ENCODE results near the gene ZNF552.
"Not testable (repeated sequence)": the region's sequence is repeated elsewhere in the genome, so short reads cannot be mapped to it uniquely, and the experiment has no call there.

DNA sequence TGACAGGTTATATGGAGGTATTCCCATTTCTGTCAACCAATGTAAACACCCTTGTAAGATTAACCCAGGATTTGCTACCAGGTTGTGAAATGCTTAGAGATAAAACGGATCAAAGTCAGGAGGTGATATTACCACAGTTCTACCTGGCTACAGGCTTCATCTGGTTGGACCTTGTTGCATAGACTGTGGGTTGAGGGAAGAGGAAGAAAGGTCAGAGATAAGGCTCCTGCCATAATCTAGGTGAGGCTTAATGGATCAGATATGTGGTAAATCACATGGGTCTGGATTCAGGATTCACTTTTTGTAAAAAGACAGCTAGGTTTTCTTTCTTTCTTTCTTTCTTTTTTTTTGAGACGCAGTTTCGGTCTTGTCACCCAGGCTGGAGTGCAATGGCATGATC is 6.8 kb upstream of the ZNF552 start:
- TF ChIP-seq, protein P1, sequence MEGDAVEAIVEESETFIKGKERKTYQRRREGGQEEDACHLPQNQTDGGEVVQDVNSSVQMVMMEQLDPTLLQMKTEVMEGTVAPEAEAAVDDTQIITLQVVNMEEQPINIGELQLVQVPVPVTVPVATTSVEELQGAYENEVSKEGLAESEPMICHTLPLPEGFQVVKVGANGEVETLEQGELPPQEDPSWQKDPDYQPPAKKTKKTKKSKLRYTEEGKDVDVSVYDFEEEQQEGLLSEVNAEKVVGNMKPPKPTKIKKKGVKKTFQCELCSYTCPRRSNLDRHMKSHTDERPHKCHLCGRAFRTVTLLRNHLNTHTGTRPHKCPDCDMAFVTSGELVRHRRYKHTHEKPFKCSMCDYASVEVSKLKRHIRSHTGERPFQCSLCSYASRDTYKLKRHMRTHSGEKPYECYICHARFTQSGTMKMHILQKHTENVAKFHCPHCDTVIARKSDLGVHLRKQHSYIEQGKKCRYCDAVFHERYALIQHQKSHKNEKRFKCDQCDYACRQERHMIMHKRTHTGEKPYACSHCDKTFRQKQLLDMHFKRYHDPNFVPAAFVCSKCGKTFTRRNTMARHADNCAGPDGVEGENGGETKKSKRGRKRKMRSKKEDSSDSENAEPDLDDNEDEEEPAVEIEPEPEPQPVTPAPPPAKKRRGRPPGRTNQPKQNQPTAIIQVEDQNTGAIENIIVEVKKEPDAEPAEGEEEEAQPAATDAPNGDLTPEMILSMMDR (IDR thresholded peaks at IDR 0.05), result not testable (repeated sequence)
- TF ChIP-seq POLR2AphosphoS5 (IDR thresholded peaks at IDR 0.05; ENCODE audit: low read depth, low read length); SMC3 (IDR thresholded peaks at IDR 0.05; ENCODE audit: low read depth, low read length); MXI1 (IDR thresholded peaks at IDR 0.05; ENCODE audit: low read depth, low read length); RFX5 (IDR thresholded peaks at IDR 0.05; ENCODE audit: low read length); EP300 (IDR thresholded peaks at IDR 0.05; ENCODE audit: borderline replicate concordance in 1 of 2, low read depth in 1 of 2, low read length in 1 of 2): not testable (repeated sequence)
- TF ChIP-seq, protein P2, sequence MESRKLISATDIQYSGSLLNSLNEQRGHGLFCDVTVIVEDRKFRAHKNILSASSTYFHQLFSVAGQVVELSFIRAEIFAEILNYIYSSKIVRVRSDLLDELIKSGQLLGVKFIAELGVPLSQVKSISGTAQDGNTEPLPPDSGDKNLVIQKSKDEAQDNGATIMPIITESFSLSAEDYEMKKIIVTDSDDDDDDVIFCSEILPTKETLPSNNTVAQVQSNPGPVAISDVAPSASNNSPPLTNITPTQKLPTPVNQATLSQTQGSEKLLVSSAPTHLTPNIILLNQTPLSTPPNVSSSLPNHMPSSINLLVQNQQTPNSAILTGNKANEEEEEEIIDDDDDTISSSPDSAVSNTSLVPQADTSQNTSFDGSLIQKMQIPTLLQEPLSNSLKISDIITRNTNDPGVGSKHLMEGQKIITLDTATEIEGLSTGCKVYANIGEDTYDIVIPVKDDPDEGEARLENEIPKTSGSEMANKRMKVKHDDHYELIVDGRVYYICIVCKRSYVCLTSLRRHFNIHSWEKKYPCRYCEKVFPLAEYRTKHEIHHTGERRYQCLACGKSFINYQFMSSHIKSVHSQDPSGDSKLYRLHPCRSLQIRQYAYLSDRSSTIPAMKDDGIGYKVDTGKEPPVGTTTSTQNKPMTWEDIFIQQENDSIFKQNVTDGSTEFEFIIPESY (IDR thresholded peaks at IDR 0.05; ENCODE audit: borderline replicate concordance, low read depth), result not testable (repeated sequence)
- TF ChIP-seq, protein P3, sequence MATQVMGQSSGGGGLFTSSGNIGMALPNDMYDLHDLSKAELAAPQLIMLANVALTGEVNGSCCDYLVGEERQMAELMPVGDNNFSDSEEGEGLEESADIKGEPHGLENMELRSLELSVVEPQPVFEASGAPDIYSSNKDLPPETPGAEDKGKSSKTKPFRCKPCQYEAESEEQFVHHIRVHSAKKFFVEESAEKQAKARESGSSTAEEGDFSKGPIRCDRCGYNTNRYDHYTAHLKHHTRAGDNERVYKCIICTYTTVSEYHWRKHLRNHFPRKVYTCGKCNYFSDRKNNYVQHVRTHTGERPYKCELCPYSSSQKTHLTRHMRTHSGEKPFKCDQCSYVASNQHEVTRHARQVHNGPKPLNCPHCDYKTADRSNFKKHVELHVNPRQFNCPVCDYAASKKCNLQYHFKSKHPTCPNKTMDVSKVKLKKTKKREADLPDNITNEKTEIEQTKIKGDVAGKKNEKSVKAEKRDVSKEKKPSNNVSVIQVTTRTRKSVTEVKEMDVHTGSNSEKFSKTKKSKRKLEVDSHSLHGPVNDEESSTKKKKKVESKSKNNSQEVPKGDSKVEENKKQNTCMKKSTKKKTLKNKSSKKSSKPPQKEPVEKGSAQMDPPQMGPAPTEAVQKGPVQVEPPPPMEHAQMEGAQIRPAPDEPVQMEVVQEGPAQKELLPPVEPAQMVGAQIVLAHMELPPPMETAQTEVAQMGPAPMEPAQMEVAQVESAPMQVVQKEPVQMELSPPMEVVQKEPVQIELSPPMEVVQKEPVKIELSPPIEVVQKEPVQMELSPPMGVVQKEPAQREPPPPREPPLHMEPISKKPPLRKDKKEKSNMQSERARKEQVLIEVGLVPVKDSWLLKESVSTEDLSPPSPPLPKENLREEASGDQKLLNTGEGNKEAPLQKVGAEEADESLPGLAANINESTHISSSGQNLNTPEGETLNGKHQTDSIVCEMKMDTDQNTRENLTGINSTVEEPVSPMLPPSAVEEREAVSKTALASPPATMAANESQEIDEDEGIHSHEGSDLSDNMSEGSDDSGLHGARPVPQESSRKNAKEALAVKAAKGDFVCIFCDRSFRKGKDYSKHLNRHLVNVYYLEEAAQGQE (IDR thresholded peaks at IDR 0.05; ENCODE audit: low read depth, low read length), result not testable (repeated sequence)
